ENCODE data around the gene RAF1.

GRCh38 chr3:12558706-12559105 is 105.2 kb downstream of the RAF1 start:
- TF ChIP-seq CTCF (conservative IDR thresholded peaks at IDR 0.05; ENCODE audit: low read depth, low read length) (no peak), EZH2 (IDR thresholded peaks at IDR 0.05; ENCODE audit: borderline replicate concordance, low read depth, low read length, poor library complexity, severe bottlenecking) (no peak)

Data from A673 (cell line).